RWPE1 (cell line): ENCODE data around the gene NTF4.

Source experiments
- CTCF ChIA-PET: fragments of 350-600 bp; sonication (Branson Sonifier 250); formaldehyde crosslinking; extraction: SDS; loops from one replicate; lab custom pipeline; 2021; lab: Yijun Ruan, JAX
- POLR2A ChIA-PET: fragments of 400-600 bp; formaldehyde crosslinking; extraction: SDS; loops from one replicate; lab custom pipeline; 2020; ENCODE audit warnings: antibody characterized with exemption; ENCODE audit not compliant: low non-redundant PET; lab: Yijun Ruan, JAX
- DNase-seq: peaks from one replicate; pipeline ENCODE4 v3.0.0; 2012; ENCODE audit warnings: low spot score
- H3K27ac ChIP-seq: fragments of 450-650 bp; 2 replicates; pipeline ENCODE4 v1.5.1; 2017
- CTCF ChIP-seq: fragments of 450-650 bp; conservative IDR thresholded peaks from 2 replicates; pipeline ENCODE4 v1.5.1; 2017; ENCODE audit warnings: low read depth, mild to moderate bottlenecking

NTF4 gene

GRCh38 chr19:49091391-49092038 lies 26.9 kb upstream of the NTF4 start:
- CTCF ChIA-PET: no interaction called here

GRCh38 chr19:49086296-49086695 lies 21.7 kb upstream of the NTF4 start:
- ChIA-PET POLR2A (no interaction called here), CTCF (interaction anchor here (3.0 kb wide), 1 partner anchor 11 kb away, joined by 16 read pairs; no protein-coding TSS in a partner anchor)
- TF ChIP-seq CTCF: no peak
- DNase-seq: no peak
- peak overlapping the region; percentile 84 for H3K27ac ChIP-seq

More at GRCh38 chr19:49091391-49092038, 26.9 kb upstream of the NTF4 start:
- no peak for TF ChIP-seq CTCF
- no peak overlapping the region for H3K27ac ChIP-seq
- POLR2A ChIA-PET: no interaction called here
- no peak for DNase-seq

- ChIA-PET CTCF (no interaction called here), POLR2A (no interaction called here)
- peak overlapping the region; percentile 84 for H3K27ac ChIP-seq
- no peak for TF ChIP-seq CTCF
- DNase-seq: no peak
Observed at GRCh38 chr19:49085868-49086232, 21.2 kb upstream of the NTF4 start.

- POLR2A ChIA-PET: no interaction called here
- peak within 1 kb of the TSS; percentile 84 for H3K27ac ChIP-seq
- peak; percentile 100 for DNase-seq
- no peak for TF ChIP-seq CTCF
- CTCF ChIA-PET: no interaction called here
Observed at GRCh38 chr19:49085020-49085867, 20.6 kb upstream of the NTF4 start, which contains the start of gene SNRNP70. SNRNP70 (plus strand) TSS chr19:49085451; CDS start chr19:49086415, 964 bp downstream.

- ChIA-PET CTCF (interaction anchor here (0.6 kb wide), 1 partner anchor 469 kb away, joined by 3 read pairs; the partner anchor contains the start of gene FAM83E), POLR2A (no interaction called here)
- H3K27ac ChIP-seq: peak overlapping the region; percentile 84
- DNase-seq: no peak
- TF ChIP-seq CTCF: no peak
Observed at GRCh38 chr19:49084206-49085019, 19.8 kb upstream of the NTF4 start.

- POLR2A ChIA-PET: no interaction called here
- CTCF ChIA-PET: interaction anchor here (0.5 to 0.6 kb wide), 2 partner anchors 18 to 123 kb away, joined by 3 read pairs; no protein-coding TSS in a partner anchor
- no peak for TF ChIP-seq CTCF
Observed at GRCh38 chr19:49081273-49081672, 16.7 kb upstream of the NTF4 start.

More at GRCh38 chr19:49081273-49081672, 16.7 kb upstream of the NTF4 start:
- DNase-seq: no peak
- no peak overlapping the region for H3K27ac ChIP-seq
